GM12875 (cell line): ENCODE data around the gene TOR2A.
A peak's percentile ranks its signal among the peaks of the same experiment; 100 is the strongest.

Source experiments
- H3K4me3 ChIP-seq: one replicate; pipeline ENCODE4 v1.5.1; 2011; ENCODE audit warnings: low read depth, low read length, control low read depth
- TF ChIP-seq, protein P1 (sequence below): IDR thresholded peaks from 2 replicates; pipeline ENCODE4 v1.5.1; 2011; ENCODE audit warnings: low read depth, mild to moderate bottlenecking, control low read depth, inconsistent platforms, low read length, moderate library complexity, borderline replicate concordance; ENCODE audit not compliant: insufficient read depth

TOR2A gene

DNA sequence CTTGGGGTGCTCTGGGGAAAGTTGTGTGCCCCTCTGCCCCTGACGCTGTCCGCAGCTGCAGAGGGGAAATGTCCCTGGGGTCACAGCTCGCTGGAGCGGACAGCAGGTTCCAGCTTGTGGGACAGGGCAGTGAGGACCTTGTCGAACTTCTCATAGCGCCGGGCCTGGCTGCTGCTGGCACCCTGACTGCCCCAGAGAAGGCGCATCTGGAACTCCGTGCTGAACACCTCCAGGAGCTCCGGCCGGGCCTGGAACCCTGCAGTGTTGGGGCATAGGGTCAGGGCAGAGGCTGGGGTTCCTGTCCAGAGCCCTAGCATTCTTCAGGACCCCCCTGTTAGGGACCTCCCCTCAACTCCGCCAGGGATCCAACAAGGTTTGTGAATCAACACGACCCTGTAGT, 3.6 kb upstream of the TOR2A start:
- no peak overlapping the region for H3K4me3 ChIP-seq
- TF ChIP-seq, protein P1, sequence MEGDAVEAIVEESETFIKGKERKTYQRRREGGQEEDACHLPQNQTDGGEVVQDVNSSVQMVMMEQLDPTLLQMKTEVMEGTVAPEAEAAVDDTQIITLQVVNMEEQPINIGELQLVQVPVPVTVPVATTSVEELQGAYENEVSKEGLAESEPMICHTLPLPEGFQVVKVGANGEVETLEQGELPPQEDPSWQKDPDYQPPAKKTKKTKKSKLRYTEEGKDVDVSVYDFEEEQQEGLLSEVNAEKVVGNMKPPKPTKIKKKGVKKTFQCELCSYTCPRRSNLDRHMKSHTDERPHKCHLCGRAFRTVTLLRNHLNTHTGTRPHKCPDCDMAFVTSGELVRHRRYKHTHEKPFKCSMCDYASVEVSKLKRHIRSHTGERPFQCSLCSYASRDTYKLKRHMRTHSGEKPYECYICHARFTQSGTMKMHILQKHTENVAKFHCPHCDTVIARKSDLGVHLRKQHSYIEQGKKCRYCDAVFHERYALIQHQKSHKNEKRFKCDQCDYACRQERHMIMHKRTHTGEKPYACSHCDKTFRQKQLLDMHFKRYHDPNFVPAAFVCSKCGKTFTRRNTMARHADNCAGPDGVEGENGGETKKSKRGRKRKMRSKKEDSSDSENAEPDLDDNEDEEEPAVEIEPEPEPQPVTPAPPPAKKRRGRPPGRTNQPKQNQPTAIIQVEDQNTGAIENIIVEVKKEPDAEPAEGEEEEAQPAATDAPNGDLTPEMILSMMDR, result no peak

DNA sequence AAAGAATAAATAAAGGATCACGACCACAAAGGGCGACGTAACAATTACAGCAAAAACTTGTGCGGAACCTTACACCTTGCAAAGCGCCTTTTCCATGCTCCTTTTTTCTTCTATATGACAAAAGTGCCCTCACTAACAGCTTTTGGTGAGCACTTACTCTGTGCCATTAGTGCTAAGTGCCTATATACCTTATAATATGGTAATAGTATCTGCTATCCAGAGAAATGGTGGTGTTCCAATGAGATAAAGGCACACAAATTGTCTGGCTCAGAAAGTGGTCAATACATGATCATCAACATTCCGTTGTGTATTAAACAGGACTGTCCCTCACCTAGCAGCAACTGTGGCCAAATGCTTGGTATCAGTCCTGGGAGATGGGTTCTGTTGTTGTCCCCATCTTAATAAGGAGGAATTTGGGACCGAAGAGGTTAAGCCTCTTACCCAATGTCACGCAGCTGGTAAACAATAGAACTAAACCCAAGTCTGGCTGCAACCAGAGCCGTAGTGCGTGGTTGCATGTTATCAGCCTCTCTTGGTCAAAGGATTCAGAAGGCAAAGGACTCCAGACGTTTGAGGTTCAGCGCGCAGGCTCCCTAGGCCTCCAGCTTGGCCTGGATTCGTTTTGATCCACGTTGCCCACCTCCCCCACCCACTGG, 564 bp upstream of the TOR2A start:
- TF ChIP-seq, protein P1, result no peak
- no peak overlapping the region for H3K4me3 ChIP-seq

GRCh38 chr9:127734247-127734746, 797 bp downstream of the TOR2A start:
- TF ChIP-seq, protein P1, result 0 out of 2 replicates have a peak, but pooled peaks have one; percentile 94
- H3K4me3 ChIP-seq, result peak overlapping the region; percentile 63

- TF ChIP-seq, protein P1, result no peak
- H3K4me3 ChIP-seq, result no peak overlapping the region
These were observed 1.5 kb downstream of the TOR2A start for GRCh38 chr9:127733614-127734013.

- H3K4me3 ChIP-seq, result no peak overlapping the region
- TF ChIP-seq, protein P1, result no peak
These were observed 2.6 kb downstream of the TOR2A start for GRCh38 chr9:127732444-127732843.

GRCh38 chr9:127731938-127732337, 3.2 kb downstream of the TOR2A start:
- TF ChIP-seq, protein P1, result no peak
- no peak overlapping the region for H3K4me3 ChIP-seq

DNA sequence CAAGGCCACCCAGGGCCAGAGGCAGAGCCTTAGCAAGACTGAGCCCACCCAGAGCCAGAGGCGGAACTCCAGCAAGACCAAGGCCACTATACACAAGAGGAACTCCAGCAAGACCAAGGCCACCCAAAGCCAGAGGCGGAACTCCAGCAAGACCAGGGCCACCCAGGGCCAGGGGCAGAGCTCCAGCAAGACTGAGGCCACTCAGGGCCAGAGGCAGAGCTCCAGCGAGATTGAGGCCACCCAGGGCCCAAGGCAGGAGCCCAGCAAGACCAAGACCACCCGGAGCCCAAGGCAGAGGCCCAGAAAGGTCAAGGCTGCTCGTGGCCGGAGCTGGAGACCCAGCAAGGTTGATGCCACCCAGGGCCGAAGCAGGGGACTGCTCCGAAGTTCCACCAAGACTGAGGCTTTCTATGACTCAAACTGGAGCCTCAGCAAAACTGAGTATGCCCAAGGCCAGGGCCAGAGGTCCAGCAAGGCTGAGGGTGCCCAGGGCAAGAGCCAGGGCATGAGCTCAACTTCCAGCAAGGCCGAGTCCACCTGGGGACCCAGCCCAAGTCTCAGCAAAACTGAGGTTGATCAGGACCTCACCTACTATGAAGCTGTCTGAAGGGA, 4.2 kb downstream of the TOR2A start:
- no peak overlapping the region for H3K4me3 ChIP-seq
- TF ChIP-seq, protein P1, result no peak
